ENCODE measurements around the gene HRCT1.

DNA sequence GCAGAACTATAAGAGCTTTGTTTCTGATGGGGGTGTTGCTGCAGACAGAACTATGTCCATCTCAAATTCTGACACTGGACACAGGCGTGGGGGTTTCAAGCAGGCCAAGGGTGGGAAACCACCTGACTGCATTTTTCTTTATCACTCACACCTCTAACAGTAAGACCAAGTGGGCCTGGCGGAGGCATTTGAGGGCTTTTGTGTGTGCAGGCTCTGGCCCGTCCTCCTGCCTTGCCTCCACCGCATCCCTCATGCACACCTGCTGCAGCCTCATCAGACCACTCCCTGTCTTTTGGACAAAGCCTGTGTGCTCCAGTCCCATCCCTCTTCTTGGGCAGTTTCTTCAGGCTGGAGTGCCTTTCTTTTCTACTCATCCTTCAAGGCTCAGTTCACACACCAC lies 43.7 kb upstream of the HRCT1 start:
- TF ChIP-seq MXI1 (IDR thresholded peaks at IDR 0.05; ENCODE audit: borderline replicate concordance, low read depth, low read length) (no peak), SMC3 (IDR thresholded peaks at IDR 0.05; ENCODE audit: low read depth, low read length) (no peak), USF2 (IDR thresholded peaks at IDR 0.05; ENCODE audit: low read depth, low read length) (no peak), RCOR1 (IDR thresholded peaks at IDR 0.05; ENCODE audit: insufficient replicate concordance, low read length) (no peak), RFX5 (IDR thresholded peaks at IDR 0.05; ENCODE audit: low read depth, low read length) (no peak), POLR2A (IDR thresholded peaks at IDR 0.05; ENCODE audit: low read depth, low read length) (no peak), RAD21 (IDR thresholded peaks at IDR 0.05; ENCODE audit: low read length) (no peak)
- TF ChIP-seq, protein P1, sequence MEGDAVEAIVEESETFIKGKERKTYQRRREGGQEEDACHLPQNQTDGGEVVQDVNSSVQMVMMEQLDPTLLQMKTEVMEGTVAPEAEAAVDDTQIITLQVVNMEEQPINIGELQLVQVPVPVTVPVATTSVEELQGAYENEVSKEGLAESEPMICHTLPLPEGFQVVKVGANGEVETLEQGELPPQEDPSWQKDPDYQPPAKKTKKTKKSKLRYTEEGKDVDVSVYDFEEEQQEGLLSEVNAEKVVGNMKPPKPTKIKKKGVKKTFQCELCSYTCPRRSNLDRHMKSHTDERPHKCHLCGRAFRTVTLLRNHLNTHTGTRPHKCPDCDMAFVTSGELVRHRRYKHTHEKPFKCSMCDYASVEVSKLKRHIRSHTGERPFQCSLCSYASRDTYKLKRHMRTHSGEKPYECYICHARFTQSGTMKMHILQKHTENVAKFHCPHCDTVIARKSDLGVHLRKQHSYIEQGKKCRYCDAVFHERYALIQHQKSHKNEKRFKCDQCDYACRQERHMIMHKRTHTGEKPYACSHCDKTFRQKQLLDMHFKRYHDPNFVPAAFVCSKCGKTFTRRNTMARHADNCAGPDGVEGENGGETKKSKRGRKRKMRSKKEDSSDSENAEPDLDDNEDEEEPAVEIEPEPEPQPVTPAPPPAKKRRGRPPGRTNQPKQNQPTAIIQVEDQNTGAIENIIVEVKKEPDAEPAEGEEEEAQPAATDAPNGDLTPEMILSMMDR (conservative IDR thresholded peaks at IDR 0.05; ENCODE audit: low read depth, low read length) = no peak

All from IMR-90 (cell line).